Measurements from ENCODE around the gene TRPC4AP.

GRCh38 chr20:35085477-35086225 lies 7.0 kb downstream of the TRPC4AP start:
- TF ChIP-seq POLR2A (IDR thresholded peaks at IDR 0.05) = no peak
- no peak for TF ChIP-seq CTCF (IDR thresholded peaks at IDR 0.05)
